Measurements from ENCODE around the gene MTCL1. TPM values are rescaled to one million over a fixed set of nuclear protein-coding genes. Genes with fewer than 3 reads are reported as not detected.

The MTCL1 gene
- total RNA-seq, 1 donor = 54.9 TPM

GRCh38 chr18:8718401-8718913, 13.1 kb downstream of the MTCL1 start:
- DNase-seq (ENCODE audit: low read depth) = no peak

GRCh38 chr18:8719192-8719591, 13.8 kb downstream of the MTCL1 start:
- no peak overlapping the region for H3K4me3 ChIP-seq (ENCODE audit: low read depth, low read length)
- DNase-seq (ENCODE audit: low read depth) = peak; percentile 21
- TF ChIP-seq CTCF (IDR thresholded peaks at IDR 0.05; ENCODE audit: insufficient read depth, low read length) = no peak

More at GRCh38 chr18:8718401-8718913, 13.1 kb downstream of the MTCL1 start:
- TF ChIP-seq CTCF (IDR thresholded peaks at IDR 0.05; ENCODE audit: insufficient read depth, low read length) = no peak
- H3K4me3 ChIP-seq (ENCODE audit: low read depth, low read length) = no peak overlapping the region

GRCh38 chr18:8720141-8720540, 14.8 kb downstream of the MTCL1 start:
- TF ChIP-seq CTCF (IDR thresholded peaks at IDR 0.05; ENCODE audit: insufficient read depth, low read length) = no peak
- H3K4me3 ChIP-seq (ENCODE audit: low read depth, low read length) = no peak overlapping the region
- no peak for DNase-seq (ENCODE audit: low read depth)

GRCh38 chr18:8721094-8721669, 15.8 kb downstream of the MTCL1 start:
- no peak for TF ChIP-seq CTCF (IDR thresholded peaks at IDR 0.05; ENCODE audit: insufficient read depth, low read length)
- no peak overlapping the region for H3K4me3 ChIP-seq (ENCODE audit: low read depth, low read length)
- DNase-seq (ENCODE audit: low read depth) = no peak

GRCh38 chr18:8721716-8722115, 16.4 kb downstream of the MTCL1 start:
- TF ChIP-seq CTCF (IDR thresholded peaks at IDR 0.05; ENCODE audit: insufficient read depth, low read length) = no peak
- H3K4me3 ChIP-seq (ENCODE audit: low read depth, low read length) = no peak overlapping the region
- DNase-seq (ENCODE audit: low read depth) = peak; percentile 35

- no peak for DNase-seq (ENCODE audit: low read depth)
- no peak for TF ChIP-seq CTCF (IDR thresholded peaks at IDR 0.05; ENCODE audit: insufficient read depth, low read length)
- no peak overlapping the region for H3K4me3 ChIP-seq (ENCODE audit: low read depth, low read length)
These were observed 17.8 kb downstream of the MTCL1 start for GRCh38 chr18:8722946-8723820.

Data from fibroblast of the aortic adventitia (primary cell).